Measurements from ENCODE around the gene UROS.

GRCh38 chr10:125823663-125824251 lies 699 bp upstream of the UROS start:
- TF ChIP-seq BHLHE40 (IDR thresholded peaks at IDR 0.05; ENCODE audit: borderline replicate concordance) (no peak), PKNOX1 (IDR thresholded peaks at IDR 0.05) (no peak), FOXK2 (IDR thresholded peaks at IDR 0.05) (no peak)
